Ectodermal cell (in vitro differentiated cells): ENCODE results near the gene KSR1.

Source experiments
- H3K27ac ChIP-seq: 2 replicates; pipeline ENCODE4 v1.7.0; 2013; ENCODE audit warnings: mild to moderate bottlenecking, low read depth, low read length; ENCODE audit not compliant: insufficient read depth, poor library complexity, severe bottlenecking
- H3K27me3 ChIP-seq: 2 replicates; pipeline ENCODE4 v1.7.0; 2013; ENCODE audit warnings: mild to moderate bottlenecking, low read length; ENCODE audit not compliant: insufficient read depth, control insufficient read depth, poor library complexity, severe bottlenecking
- H3K36me3 ChIP-seq: one replicate; pipeline ENCODE4 v1.7.0; 2013; ENCODE audit warnings: low read length; ENCODE audit not compliant: control insufficient read depth, insufficient read depth
- H3K4me1 ChIP-seq: one replicate; pipeline ENCODE4 v1.7.0; 2013; ENCODE audit warnings: low read length; ENCODE audit not compliant: control insufficient read depth, insufficient read depth
- H3K4me3 ChIP-seq: 2 replicates; pipeline ENCODE4 v1.7.0; 2013; ENCODE audit warnings: low read depth, low read length, control low read depth; ENCODE audit not compliant: insufficient read depth
- H3K9me3 ChIP-seq: 2 replicates; pipeline ENCODE4 v1.7.0; 2013; ENCODE audit warnings: mild to moderate bottlenecking, low read length, moderate library complexity; ENCODE audit not compliant: control insufficient read depth
- WGBS, 2 experiments: methylation state at CpG; one replicate each; pipeline ENCODE4 v1.1.7; 2013; ENCODE audit warnings: missing lambda C conversion rate in 2 of 2; 5-methylcytosine and 5-hydroxymethylcytosine counted together

The KSR1 gene

GRCh38 chr17:27512031-27512430, 55.8 kb downstream of the KSR1 start:
- 90 to 97% methylated on average over 2 of the region's 2 CpGs for WGBS, 2 experiments
- H3K4me1 ChIP-seq: peaks cover 27% of the 10 kb centered on the region
- H3K27me3 ChIP-seq: no peaks in the 10 kb centered on the region
- no peak overlapping the region for H3K27ac ChIP-seq
- H3K4me3 ChIP-seq: no peak overlapping the region
- H3K9me3 ChIP-seq: no peaks in the 10 kb centered on the region
- H3K36me3 ChIP-seq: no peaks in the 10 kb centered on the region

DNA sequence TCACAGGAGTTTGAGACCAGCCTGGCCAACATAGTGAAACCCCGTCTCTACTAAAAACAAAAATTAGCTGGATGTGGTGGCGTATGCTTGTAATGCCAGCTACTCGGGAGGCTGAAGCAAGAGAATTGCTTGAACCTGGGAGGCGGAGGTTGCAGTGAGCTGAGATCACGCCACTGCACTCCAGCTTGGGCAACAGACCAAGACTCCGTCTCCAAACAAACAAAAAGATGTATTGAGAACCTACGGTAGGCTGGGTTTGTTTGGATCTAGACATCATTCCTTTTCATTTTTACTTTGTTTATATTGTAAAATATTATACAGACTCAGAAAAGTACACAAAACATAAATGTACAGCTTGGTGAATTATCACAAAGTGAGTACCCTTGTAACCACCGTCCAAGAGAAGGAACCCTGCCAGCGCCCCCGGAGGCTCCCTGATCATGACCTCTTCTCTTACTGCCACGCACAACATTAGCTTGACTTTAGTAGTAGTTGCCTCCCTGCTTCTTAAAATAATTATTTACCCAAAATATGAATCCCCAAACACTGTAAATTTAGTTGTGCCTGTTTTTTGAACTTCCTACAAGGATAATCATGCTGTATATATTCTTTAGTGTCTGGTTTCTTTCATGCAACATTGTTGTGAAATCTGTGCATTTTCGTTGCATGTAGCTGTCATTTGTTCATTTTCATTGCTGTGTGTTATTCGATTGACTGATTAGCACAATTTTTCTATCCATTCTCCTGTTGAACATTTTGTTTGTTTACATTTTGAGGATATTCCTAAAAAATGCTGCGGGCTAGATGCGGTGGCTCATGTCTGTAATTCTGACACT, 56.5 kb downstream of the KSR1 start:
- 94% methylated on average over 14 of the region's 15 CpGs for WGBS, 2 experiments
- Histone ChIP-seq H3K9me3 (no peaks in the 10 kb centered on the region), H3K27ac (no peak overlapping the region)

GRCh38 chr17:27513849-27514248, 57.6 kb downstream of the KSR1 start:
- Histone ChIP-seq H3K27me3 (no peaks in the 10 kb centered on the region), H3K27ac (no peak overlapping the region), H3K9me3 (no peaks in the 10 kb centered on the region), H3K4me1 (peaks cover 27% of the 10 kb centered on the region), H3K4me3 (no peak overlapping the region), H3K36me3 (no peaks in the 10 kb centered on the region)
- 55 to 63% methylated on average over 8 of the region's 8 CpGs for WGBS, 2 experiments

More for the DNA sequence above, 56.5 kb downstream of the KSR1 start:
- Histone ChIP-seq H3K4me1 (peaks cover 27% of the 10 kb centered on the region), H3K27me3 (no peaks in the 10 kb centered on the region), H3K36me3 (no peaks in the 10 kb centered on the region), H3K4me3 (no peak overlapping the region)

DNA sequence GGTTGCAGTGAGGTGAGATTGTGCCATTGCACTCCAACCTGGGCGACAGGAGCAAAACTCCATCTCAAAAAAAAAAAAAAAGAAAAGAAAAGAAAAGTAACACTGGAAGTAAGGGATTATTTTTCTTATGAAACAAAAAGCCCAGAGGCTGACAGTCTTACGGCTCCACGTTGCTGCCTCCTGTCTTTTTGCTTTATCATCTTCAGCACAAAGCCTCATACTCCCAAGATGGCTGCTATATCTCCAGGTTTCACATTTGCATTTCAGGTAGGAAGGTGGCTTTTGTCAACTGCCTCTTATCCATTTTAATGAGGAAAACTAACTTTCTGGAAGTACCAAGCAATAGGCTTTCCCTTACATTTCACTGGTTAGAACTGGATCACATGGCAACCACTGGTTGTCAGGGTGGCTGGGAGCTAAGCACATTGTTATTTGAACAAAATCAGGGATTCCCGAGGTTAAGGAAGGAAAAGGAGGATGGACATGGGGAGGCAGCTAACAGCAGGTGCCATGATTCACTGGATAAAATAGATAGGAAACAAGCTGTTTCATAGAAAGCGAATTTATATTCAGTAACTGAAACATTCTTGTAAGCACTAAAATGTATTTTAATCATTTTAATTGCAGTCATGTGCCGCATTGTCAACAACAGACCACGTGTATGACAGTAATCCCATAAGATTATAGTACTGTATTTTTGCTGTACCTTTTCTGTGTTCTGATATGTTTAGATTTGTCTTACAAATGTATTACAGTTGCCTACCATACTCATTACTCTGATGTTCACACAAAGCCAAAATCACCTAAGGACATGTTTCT, 58.6 kb downstream of the KSR1 start:
- no peaks in the 10 kb centered on the region for H3K36me3 ChIP-seq
- no peaks in the 10 kb centered on the region for H3K9me3 ChIP-seq
- H3K4me1 ChIP-seq: peaks cover 36% of the 10 kb centered on the region
- no peaks in the 10 kb centered on the region for H3K27me3 ChIP-seq
- no peak overlapping the region for H3K4me3 ChIP-seq
- WGBS, 2 experiments: 83 to 85% methylated on average over 5 to 7 of the region's 7 CpGs
- H3K27ac ChIP-seq: no peak overlapping the region

GRCh38 chr17:27518048-27518447, 61.8 kb downstream of the KSR1 start:
- Histone ChIP-seq H3K27ac (no peak overlapping the region), H3K27me3 (no peaks in the 10 kb centered on the region), H3K4me1 (peaks cover 41% of the 10 kb centered on the region), H3K36me3 (no peaks in the 10 kb centered on the region), H3K9me3 (no peaks in the 10 kb centered on the region), H3K4me3 (no peak overlapping the region)
- 98% methylated on average over 3 of the region's 3 CpGs for WGBS, 2 experiments

DNA sequence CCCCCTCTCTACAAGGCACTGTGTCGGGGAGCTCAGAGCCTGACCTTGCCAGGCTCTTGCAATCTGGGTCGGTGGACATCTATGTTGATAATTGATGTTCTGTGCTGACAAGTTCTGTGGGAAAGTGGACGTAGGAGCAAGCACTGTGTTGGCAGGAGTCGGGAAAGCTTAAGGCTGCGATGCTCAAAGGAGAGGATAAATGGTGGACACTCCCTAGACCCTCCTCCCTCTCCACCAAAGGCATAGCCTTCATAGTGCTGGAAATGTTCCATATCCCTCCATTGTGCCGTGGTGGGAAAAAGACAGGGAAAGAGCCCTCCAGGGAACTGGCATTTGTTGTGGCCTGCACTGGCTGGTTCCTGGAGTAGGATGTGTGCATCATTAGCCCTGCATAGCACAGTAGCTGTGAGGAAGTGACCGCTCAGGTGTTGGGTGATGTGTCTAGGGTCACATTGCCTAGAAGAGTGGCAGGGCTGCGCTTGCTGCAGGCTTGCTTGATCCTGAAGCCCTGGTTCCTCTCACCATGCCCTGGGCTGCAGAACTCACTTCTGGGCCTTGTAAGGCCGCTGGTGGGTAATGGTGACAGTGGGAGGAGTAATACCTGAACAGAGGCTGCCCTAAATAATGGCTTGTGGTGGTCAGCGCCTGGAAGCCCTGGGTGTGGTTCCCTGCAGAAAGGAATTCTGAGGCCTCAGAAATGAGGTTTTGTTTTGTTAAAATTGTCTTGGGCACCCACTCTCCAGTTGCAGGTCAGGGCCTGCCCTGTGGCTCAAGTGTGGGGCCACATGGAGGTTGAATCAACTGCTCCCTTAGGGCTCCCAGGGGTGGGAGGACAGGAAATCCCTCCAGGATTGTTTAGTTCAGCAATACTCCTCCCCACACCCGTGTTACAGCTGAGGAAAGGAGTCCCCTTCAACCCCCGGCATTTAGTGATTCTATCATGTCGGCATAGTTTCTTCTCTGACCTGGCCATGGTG, 62.6 kb downstream of the KSR1 start:
- Histone ChIP-seq H3K27ac (no peak overlapping the region), H3K4me3 (no peak overlapping the region), H3K4me1 (peaks cover 39% of the 10 kb centered on the region), H3K27me3 (no peaks in the 10 kb centered on the region), H3K36me3 (no peaks in the 10 kb centered on the region), H3K9me3 (no peaks in the 10 kb centered on the region)
- 88 to 91% methylated on average over 13 of the region's 13 CpGs for WGBS, 2 experiments

DNA sequence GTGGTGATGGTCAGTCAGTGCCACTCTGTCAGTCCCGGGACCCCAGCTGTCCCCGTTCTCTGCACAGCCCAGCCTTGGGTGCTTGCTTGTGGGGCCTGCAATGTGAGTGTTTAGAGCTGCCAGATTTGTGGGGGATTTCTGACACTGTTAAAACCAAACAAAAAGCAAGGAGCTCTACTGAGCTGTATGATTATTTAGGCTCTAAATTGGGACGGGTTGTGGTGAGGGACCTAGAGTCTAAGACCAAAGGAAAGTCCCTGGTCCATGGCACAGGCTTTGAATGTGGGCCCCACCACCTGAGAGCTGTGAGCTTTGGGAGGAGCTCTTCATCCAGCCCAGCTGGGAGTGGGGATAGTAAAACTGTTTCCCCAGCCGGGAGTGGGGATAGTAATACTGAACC, 63.3 kb downstream of the KSR1 start:
- Histone ChIP-seq H3K27ac (no peak overlapping the region), H3K9me3 (no peaks in the 10 kb centered on the region), H3K4me1 (peaks cover 39% of the 10 kb centered on the region), H3K36me3 (no peaks in the 10 kb centered on the region), H3K27me3 (no peaks in the 10 kb centered on the region), H3K4me3 (no peak overlapping the region)
- WGBS, 2 experiments: 72 to 74% methylated on average over 4 of the region's 4 CpGs

DNA sequence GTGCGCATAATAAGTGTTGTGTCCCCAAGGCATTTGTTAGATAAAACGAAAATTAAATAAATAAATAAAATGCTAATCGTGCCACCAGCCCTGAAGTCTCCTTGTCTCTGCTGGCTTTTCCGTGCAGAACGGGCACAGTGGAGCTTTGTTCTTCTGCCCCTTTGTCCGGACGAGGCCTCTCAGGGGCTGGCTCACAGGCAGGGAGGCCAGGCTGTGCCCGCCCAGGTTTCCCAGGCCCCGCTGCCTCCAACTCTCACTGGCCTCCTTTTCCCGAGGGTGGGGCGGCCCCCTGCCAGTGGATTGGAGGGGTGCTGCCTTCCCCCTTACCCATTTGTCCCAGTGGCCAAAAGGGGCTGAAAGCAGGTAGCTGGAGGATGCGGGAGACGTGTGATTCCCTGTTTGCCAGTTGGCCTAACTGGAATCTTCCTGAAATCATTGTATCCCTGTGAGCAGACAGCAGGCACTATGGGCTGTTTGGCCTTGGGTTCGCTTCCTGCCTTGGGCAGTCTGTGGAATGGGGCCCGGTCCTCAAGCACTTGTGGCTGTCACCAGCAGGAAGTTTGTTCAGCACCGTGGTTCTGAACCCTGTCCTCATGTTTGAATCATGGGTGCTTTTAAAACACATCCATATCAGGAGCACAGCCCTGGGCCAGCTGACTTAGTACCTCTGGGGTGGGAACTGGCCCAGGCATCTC, 64.4 kb downstream of the KSR1 start:
- Histone ChIP-seq H3K27me3 (no peaks in the 10 kb centered on the region), H3K27ac (no peak overlapping the region), H3K4me3 (no peak overlapping the region), H3K36me3 (no peaks in the 10 kb centered on the region), H3K4me1 (peaks cover 30% of the 10 kb centered on the region), H3K9me3 (no peaks in the 10 kb centered on the region)
- 52 to 59% methylated on average over 16 of the region's 16 CpGs for WGBS, 2 experiments

GRCh38 chr17:27521281-27522027, 65.2 kb downstream of the KSR1 start:
- H3K27me3 ChIP-seq: no peaks in the 10 kb centered on the region
- 92 to 94% methylated on average over 7 of the region's 7 CpGs for WGBS, 2 experiments
- no peak overlapping the region for H3K4me3 ChIP-seq
- no peaks in the 10 kb centered on the region for H3K9me3 ChIP-seq
- peaks cover 31% of the 10 kb centered on the region for H3K4me1 ChIP-seq
- no peaks in the 10 kb centered on the region for H3K36me3 ChIP-seq
- no peak overlapping the region for H3K27ac ChIP-seq
